Stimulated activated CD8-positive, alpha-beta memory T cell treated with anti-CD3 and anti-CD28 coated beads, Interleukin-7, amount 100 ng/mL, for 4 hours (primary cell): Measurements from ENCODE around the gene LRRC17.

Experiments used
- DNase-seq, 2 donors: peaks; one replicate each; pipeline ENCODE4 v3.0.0-alpha.2; 2020; ENCODE audit warnings: low read depth in 2 of 2

The LRRC17 gene, protein sequence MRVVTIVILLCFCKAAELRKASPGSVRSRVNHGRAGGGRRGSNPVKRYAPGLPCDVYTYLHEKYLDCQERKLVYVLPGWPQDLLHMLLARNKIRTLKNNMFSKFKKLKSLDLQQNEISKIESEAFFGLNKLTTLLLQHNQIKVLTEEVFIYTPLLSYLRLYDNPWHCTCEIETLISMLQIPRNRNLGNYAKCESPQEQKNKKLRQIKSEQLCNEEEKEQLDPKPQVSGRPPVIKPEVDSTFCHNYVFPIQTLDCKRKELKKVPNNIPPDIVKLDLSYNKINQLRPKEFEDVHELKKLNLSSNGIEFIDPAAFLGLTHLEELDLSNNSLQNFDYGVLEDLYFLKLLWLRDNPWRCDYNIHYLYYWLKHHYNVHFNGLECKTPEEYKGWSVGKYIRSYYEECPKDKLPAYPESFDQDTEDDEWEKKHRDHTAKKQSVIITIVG

DNA sequence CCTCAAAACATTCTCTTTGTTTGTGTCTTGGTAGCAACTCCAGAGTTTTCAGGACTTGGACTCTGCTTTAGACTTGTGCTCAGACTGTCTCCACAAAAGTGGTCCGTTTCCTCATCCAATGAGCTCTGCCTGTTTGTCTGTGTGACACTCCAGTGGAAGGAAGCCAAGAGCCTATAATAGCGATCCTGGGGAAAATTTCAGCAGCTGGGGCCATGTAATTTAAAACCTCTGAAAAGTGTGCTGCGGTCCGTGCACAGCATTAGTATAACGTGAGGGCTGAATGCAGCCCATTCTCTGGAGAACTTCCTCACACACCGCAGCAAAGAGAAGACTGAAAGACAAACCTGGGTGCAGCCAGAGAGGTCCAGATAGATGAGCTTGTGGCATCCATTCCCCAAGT, at the start of gene LRRC17:
LRRC17 (plus strand) TSS at position 259 of the 400 bp plus-strand sequence. CDS start 20,914 bp downstream, outside the sequence.
- no peak for DNase-seq

DNA sequence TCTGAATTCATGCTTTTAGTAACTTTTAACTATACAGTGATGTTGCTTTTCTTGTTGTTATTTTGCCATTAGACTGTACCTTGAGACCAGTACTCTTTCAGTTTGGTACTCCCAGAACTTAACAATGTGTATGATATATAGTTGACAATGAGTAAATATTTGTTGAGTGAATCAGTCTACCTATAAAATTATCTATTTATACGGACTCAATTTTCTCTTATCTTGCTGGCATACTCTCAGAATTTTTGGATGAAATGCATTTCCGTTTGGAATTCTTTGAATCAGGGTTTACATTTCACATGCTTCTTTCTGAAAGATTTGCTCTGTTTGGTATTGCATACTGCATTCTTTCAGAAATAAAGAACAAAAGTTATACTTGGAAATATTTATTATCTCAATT, 47.8 kb upstream of the LRRC17 start:
- no peak for DNase-seq

DNA sequence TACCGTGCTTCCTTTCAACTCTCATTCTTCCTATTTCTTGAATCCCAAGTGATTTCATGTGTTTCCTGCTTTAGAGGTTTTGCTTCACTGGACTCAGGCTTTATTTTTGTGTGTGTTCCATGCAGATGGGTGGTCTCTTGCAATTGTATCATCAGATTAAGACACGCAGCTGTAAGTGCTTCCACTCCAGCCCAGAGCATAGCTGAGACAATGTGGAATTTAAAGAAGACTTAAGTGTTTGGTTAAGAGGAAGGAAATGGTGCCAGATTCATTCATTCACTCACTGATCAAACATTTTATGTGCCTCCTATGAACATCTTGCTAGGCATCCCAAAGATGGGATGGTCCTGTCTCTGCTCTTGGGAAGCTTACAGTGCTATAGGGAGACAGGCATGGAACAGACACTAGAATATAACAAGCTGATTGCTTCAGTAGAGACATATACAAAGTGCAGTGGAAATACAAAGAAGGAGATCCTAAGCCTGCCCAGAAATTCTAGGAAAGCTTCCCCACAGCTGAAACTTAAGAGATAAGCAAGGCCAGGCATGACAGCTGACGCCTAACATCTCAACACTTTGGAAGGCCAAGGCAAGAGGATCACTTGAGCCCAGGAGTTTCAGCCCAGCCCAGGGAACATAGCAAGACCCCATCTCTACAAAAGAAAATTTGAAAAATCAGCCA, 46.1 kb upstream of the LRRC17 start:
- no peak for DNase-seq

DNA sequence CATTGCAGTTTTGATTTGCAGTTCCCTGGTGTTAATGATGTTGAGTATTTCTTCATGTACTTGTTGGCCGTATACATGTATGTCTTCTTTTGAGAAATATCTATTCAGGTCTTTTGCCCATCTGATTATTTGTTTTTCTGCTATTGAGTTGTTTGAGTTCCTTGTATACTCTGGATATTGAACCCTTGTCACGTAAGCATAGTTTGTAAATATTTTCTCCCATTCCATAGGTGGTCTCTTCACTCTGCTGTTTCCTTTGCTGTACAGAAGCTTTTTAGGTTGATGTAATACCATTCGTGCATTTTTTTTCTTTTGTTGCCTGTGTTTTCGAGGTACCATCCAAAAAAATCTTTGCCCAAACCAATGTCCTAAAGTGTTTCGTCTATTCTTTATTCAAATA, 43.6 kb upstream of the LRRC17 start:
- DNase-seq: no peak

DNA sequence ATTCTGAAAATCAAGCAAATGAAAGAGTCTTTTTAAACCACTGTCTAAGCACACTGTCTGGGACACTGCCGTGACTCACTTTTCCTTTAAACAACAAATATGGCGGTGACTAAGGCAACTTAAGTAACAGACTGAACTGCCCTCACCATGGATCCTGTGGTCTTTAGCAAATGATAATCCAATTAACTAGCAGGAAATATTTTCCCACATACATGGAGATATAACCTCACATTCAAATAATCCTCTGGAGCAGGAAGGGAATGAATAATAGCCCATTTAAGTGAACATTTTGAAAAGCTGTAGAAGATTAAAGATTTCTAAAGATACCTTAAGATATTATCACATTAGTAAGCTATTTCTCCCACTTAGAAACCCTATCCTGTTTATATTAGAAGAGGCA, 40.3 kb upstream of the LRRC17 start:
- DNase-seq: no peak

DNA sequence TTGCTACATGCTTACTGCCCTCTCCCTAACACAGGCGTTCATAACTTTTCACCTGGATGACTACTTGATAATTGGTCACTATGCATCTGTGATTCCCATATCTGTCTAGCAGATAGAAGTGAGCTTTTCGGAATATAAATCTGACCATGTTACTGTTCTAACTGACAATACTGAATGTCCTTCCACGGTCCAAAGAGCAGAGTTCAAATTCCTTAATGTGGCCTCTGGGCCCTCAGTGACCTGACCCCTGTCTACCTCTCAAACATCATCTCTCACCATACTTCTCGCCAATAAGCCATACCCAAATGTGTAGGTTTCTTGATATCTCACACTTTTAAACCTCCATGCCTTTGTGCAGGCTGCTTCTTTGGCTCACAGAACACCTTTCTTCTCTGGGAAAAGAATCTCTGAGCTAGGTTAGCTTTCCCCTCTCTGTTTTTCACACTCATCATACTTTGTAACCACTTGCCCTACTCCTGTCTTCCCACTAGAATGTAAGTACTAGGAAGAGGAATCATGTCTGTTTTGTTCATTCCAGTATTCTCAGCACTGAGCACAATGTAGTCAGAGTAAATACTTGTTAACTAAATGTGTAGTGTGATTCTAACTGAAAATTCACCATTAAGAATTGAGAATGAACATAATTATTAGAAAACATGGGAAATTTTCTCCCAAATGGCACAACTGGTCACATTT, 39.2 kb upstream of the LRRC17 start:
- no peak for DNase-seq

DNA sequence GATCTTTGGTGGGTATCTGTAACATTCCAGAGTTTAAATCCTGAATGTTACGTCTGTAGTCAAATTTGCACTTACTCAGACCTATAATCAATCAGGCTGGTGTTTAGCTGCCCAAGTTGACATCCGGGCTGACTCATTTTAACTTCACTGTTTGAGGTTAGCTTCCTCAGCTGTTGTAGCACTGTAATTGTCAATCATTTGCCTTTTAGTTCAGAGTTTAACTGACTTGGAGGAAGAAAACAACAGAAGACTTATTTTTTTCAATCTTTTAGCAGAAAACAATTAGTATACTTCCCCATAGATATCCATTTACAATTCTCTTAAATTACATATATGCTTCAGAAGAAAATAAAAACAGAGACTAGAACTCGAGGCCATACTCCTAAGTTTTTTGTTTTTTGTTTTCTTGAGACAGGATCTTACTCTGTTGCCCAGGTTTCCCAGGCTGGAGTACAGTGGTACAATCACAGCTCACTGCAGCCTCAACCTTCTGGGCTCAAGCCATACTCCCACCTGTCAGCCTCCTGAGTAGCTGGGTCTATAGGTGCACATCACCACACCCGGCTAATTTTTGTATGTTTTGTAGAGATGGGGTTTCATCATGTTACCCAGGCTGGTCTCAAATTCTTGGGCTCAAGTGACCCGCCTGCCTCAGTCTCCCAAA, 38.5 kb upstream of the LRRC17 start:
- no peak for DNase-seq

DNA sequence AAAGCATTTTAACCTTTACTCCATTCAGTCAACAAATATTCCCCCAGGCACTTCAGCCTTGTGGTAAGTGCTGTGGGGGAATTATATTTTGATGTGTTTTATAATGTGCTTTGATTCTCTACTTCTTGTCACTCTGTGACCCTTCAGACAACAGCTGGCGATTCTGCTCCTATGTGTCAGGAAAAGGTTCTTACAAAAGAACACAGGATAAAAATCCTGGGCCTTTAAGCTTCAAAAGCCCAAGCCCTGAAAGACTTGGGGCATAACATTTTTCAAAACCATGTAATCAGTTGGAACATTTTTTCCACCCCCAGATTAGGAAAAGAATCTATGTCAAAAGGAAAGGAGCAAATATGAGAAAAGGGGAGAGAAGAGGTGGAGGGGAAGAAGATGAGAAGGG, 37.8 kb upstream of the LRRC17 start:
- no peak for DNase-seq

DNA sequence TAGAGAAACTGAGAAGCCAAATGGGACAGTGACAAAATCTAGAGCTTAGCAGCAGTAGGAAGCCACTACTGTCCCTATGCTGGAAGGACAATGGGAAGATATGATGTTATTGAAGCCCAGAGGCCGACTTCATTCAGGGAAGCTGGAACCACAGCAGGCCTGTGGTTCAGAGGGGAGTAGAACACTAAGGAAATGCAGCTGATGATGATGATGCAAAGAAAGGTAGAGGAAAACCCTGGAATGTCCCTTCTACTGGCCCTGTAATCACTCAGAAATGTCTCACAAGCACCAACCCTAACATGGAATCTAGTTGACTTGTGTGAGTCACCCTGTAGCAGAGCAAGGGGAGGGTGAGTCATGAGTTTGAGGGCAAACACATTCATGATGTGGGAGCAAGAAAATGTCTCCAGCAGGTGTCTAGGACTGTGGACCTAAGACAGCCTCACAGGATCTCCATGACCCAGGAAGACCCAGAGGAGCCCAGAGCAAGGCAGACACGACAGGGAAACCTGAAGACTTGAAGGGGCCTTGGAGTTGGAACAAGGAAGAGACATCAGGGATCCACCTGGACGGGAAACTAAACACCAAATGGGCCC, 37.0 kb upstream of the LRRC17 start:
- DNase-seq: peak in 1 of 2 donors; percentile 3

DNA sequence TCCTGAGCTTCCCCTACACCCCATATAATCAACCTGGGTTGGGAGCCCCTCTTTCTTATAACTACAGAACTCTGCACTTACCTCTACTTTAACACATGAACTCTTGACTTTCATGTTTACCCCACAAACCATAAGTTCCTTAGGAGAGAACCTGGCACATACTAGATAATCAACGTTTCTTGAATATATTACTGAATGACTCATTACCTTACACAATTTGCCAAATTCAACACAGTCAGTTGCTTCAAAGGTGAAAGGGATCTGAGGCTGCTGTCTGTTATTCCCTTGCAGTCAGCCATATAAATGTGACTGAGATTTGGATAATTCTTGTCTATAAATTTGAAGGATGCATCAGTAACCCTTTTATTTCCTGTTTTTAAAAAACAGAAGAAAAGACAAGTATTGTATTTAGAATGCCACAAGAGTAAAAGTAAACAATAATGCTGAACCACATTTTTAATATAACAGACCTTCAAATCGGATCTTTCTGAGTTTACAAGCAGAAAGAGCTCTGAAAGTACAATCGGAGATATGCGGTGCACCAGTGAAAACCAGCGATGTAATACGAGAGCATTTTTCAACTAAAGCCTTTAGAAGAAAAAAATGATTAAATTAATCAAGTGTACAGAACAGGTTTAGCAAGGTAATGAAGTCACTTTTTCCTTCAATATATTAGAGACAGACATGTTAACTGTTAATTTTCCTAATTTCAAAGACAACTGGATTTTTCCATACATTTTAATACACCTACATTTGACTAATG, 29.5 kb upstream of the LRRC17 start:
- DNase-seq: no peak

DNA sequence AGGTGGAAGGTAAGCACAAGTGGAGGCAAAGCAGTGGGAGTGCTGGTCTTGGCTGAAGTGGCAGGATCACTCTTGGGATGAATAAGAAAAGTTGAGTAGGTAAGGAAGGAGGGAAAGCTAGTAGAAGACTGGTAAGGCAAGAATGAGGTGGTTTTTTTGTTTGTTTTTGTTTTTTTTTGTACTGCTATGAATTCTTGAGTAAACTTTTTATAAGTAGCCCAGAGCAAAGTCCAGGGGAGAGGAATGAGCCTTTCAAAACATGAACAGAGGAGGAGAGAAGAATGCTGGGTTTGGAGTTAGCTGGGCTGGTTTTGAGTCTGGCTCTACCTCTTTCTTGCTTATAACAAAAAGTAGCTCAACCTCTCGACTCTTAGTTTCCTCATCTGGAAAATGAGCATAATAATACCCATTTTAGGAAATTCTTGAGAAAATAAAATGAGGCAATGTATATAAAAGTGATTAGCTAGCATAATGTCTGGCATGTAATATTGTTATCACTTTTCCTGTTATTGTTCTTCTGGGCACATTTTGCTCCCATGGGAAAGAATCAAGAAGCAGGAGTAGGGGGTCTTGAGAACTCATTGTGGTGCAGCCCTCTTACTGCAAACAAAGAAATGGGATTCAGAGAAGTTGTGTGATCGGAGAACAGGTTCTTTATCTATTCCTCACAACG, 24.1 kb upstream of the LRRC17 start:
- DNase-seq: no peak

DNA sequence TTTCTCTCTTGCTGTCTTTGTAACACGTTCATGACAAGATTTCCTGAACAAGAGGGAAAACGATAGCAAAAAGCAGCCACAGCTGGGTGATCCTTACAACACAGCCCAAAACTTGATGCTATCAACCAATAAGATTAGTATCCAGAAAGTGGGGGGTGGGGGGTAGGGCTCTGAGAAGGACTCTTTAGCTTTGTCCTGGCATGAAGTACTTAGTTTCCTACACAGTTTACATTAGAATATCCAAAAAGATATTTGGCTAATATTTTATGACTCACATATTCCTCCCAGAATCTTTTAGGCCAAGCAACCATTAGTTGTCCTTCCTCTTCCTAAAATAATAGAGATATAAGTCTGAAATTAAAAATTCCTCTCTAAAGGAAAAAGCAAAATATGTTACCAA, 22.9 kb upstream of the LRRC17 start:
- no peak for DNase-seq

DNA sequence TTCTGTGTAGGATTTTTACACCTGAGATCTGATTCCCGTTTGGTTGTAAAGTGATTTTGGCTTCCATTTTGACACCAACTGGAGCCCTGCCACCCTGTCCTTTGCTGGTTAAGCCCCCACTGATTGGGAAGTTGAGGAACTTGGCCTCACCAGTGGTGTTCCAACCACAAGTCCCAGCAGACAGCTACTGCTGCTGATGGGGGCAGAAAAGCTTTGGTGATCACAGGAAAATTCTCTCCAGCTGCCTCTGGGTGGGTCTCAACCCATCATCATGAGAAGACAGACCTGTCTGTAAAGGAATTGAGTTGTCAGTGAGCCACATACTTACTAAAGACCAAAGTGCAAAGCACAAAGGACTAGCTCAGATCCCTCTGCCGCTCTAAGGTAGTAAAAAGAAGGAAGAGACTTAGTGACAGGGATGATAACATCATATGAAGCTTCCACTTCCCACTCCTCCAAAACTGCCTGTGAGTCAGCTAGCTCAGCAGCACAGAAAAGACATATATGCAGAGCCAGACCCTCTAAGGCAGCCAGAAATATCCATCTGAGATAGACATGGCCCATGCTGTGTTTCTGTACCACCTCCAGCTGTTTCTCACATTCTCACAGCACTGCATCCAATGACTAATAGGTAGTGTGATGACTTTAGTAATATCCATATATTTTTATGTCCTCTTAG, 22.4 kb upstream of the LRRC17 start:
- no peak for DNase-seq

DNA sequence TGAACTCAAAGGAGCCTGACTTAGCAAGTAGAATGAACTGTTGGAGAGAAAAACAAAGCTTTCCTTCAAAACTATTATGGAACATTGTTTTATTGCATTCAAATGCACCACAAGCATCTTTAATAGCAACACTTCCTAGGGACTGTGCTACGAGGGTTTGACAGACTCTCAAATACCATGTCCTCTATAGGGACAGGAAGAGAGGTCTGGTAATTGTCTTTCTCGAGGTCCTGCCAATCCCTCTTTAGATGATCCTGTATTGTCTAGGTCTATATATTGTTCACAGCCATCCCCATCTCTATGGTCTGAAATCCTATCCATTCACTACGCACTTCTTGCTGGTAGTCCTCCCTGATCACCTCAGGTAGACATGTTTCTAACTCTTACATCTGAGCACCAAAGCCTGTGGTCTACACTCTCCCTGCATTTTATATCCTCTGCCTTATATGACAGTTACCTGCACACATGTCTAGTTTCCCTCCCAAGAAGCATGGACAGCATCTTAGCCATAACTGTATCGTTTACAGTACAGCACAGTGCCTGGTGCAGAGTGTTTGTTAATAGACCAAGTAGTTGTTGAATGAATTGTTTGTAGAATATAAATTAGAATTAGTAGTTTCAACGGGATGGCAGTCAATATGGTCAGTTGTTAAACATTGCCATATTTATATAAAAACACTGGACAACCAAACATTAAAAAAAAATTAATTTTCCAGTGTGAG, 21.7 kb upstream of the LRRC17 start:
- no peak for DNase-seq

DNA sequence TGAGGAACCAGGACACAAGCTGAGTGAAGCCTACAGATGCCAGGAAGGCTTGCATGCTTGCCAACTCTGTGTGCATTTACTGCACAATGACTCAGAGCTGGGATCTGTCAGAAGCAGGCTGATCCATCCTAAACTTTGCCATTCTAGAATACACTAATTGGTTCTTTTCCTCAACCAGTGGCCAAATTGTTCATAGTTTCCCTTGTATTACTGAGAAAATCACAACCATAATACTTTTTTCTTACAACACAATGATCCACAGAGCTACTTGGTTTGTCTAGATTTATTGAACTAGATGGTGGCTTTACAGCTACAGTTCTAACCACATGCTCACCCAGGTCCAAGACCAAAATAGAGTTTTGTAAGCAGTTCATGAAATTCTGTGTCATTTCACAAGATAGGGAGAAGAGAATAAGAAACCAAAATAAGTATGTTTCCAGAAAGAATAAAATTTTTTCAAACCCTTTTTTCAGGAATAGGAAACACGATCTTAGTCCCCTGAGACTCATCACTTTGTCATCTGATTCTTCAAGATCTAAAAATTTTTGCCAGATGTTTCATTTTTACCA, 21.0 kb upstream of the LRRC17 start:
- DNase-seq: no peak

DNA sequence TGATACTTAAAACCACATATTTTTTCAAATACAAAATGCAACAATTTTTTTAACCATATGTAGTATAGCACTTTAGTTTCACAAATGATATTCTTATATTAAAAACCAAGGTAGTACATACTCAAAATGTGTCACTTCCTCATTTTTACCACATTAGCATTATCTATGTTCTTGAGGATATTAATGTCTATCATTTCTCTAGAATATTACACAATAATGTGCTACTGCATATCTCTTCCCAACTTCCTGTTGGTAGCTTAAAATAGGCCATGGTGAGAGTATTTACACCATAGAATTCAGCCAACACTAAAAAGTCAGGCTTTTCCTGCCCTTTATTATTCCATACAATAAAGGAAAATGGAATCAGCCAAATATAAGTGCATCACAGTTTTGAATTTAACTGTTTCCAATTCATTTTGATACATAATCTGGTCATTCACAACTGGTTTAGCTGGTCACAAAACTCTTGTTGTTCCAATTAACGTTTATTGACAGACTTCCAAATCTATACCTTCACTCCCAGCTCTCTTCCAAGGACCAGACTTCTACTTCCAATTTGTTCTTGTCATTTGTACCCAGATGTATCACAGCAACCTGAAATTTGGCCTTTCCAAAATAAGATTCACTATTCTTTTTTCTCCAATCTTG, 20.0 kb upstream of the LRRC17 start:
- DNase-seq: no peak

DNA sequence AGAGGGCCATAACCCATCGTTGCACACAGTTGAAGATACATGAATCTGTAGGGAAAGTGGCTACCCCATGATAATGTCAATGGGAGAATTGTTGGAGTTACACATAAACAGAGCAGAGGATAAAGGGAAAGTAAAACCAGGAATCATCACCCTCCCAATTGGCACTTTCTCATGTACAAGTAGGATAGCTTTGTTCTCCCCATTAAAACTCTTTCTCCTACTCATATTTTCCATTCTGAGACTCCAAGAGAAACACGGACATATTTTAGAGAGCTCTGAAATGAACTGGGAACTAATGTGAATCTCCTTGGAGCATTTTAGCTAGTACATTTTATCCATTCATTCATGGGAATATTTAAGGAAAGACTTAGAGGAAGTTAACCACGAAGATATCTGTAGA, 17.2 kb upstream of the LRRC17 start:
- DNase-seq: no peak

DNA sequence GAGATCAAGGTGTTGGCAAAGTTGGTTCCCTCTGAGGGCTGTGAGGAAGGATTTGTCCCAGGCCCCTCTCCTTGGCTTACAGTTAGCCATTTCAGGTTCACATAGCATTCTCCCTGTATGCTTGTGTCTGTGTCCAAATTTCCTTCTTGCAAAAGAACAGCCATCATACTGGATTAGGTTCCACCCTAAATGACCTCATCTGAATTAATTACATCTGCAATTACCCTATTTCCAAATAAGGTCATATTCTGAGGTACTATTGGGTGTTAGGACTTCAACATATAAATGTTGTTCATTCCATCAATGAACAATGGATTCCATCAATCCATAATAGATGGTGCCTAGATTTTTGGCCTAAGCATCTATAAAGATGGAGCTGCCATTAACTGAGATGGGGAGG, 16.2 kb upstream of the LRRC17 start:
- no peak for DNase-seq
